Neural progenitor cell (in vitro differentiated cells): Measurements from ENCODE around the gene C4orf50.

Experiments used
- EZH2 ChIP-seq: fragments of 200-600 bp; sonication (generic); IDR thresholded peaks from 2 replicates; pipeline ENCODE4 v1.6.1; 2017; ENCODE audit warnings: antibody characterized with exemption, mild to moderate bottlenecking, moderate library complexity
- TF ChIP-seq, protein P1 (sequence below): fragments of 200-600 bp; sonication (generic); IDR thresholded peaks from 2 replicates; pipeline ENCODE4 v1.5.1; 2017; ENCODE audit warnings: antibody characterized with exemption, mild to moderate bottlenecking

DNA sequence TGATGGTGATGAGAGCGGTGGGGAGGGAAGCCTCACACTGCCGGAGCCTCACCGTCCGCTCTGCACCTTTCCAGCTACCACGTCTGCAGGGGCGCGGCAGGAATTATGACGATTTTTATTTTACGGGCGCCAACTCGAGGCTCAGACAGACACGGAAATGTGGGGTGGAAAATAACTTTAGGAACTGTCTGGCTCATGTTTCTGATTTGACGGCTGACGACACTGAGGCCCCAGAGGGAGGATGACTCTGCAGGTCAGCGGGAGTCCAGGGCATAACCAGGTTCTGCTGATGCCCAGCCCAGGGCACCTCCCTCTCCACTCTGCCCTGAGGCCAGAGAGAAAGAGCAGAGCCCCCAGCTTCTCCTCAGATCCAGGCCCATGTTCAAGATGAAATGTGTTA is 43.9 kb downstream of the C4orf50 start:
- TF ChIP-seq, protein P1, sequence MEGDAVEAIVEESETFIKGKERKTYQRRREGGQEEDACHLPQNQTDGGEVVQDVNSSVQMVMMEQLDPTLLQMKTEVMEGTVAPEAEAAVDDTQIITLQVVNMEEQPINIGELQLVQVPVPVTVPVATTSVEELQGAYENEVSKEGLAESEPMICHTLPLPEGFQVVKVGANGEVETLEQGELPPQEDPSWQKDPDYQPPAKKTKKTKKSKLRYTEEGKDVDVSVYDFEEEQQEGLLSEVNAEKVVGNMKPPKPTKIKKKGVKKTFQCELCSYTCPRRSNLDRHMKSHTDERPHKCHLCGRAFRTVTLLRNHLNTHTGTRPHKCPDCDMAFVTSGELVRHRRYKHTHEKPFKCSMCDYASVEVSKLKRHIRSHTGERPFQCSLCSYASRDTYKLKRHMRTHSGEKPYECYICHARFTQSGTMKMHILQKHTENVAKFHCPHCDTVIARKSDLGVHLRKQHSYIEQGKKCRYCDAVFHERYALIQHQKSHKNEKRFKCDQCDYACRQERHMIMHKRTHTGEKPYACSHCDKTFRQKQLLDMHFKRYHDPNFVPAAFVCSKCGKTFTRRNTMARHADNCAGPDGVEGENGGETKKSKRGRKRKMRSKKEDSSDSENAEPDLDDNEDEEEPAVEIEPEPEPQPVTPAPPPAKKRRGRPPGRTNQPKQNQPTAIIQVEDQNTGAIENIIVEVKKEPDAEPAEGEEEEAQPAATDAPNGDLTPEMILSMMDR, result no peak
- TF ChIP-seq EZH2, result no peak
